ENCODE data around the gene NODAL.

The NODAL gene

GRCh38 chr10:70462349-70462984 lies 21.0 kb upstream of the NODAL start:
- no peak for DNase-seq (ENCODE audit: low spot score)

GRCh38 chr10:70461397-70462348 lies 20.2 kb upstream of the NODAL start:
- DNase-seq (ENCODE audit: low spot score) = no peak

- no peak for DNase-seq (ENCODE audit: low spot score)
Observed at GRCh38 chr10:70459774-70460490, 18.5 kb upstream of the NODAL start.

- DNase-seq (ENCODE audit: low spot score) = no peak
Observed at GRCh38 chr10:70459061-70459773, 17.7 kb upstream of the NODAL start.

- DNase-seq (ENCODE audit: low spot score) = no peak
Observed at GRCh38 chr10:70458329-70459060, 17.0 kb upstream of the NODAL start.

GRCh38 chr10:70457759-70458305 lies 16.4 kb upstream of the NODAL start:
- DNase-seq (ENCODE audit: low spot score) = no peak

GRCh38 chr10:70456164-70456563 lies 14.7 kb upstream of the NODAL start:
- DNase-seq (ENCODE audit: low spot score) = no peak

- no peak for DNase-seq (ENCODE audit: low spot score)
Observed at GRCh38 chr10:70455213-70455630, 13.7 kb upstream of the NODAL start.

GRCh38 chr10:70448236-70448635 lies 6.8 kb upstream of the NODAL start:
- DNase-seq (ENCODE audit: low spot score) = no peak

GRCh38 chr10:70445718-70446657 lies 4.5 kb upstream of the NODAL start:
- no peak for DNase-seq (ENCODE audit: low spot score)

- no peak for DNase-seq (ENCODE audit: low spot score)
Observed at GRCh38 chr10:70444744-70445143, 3.3 kb upstream of the NODAL start.

- no peak for DNase-seq (ENCODE audit: low spot score)
Observed at GRCh38 chr10:70442332-70442988, 979 bp upstream of the NODAL start.

- DNase-seq (ENCODE audit: low spot score) = no peak
Observed at GRCh38 chr10:70441895-70442309, 421 bp upstream of the NODAL start.

GRCh38 chr10:70440296-70441160 lies 953 bp downstream of the NODAL start:
- no peak for DNase-seq (ENCODE audit: low spot score)

GRCh38 chr10:70437721-70438120 lies 3.8 kb downstream of the NODAL start:
- no peak for DNase-seq (ENCODE audit: low spot score)

- DNase-seq (ENCODE audit: low spot score) = no peak
Observed at GRCh38 chr10:70435241-70436085, 6.0 kb downstream of the NODAL start.

- no peak for DNase-seq (ENCODE audit: low spot score)
Observed at GRCh38 chr10:70433581-70434280, 7.8 kb downstream of the NODAL start.

Data from hematopoietic multipotent progenitor cell treated with erythropoietin and hydrocortisone succinate and interleukin-3 and kit ligand, for 17 days (in vitro differentiated cells).